OCI-LY3 (cell line): ENCODE data around the gene ARVCF.

Experiments
- EZH2phosphoT487 ChIP-seq: fragments of 200-600 bp; shearing (Covaris generic); IDR thresholded peaks from 2 replicates; pipeline ENCODE4 v1.6.1; 2018; ENCODE audit warnings: antibody characterized with exemption, mixed run types, low read depth
- TF ChIP-seq, protein P1 (sequence below): fragments of 200-600, 300-600 bp; sonication (generic); IDR thresholded peaks from 2 replicates; pipeline ENCODE4 v1.5.1; 2014; ENCODE audit warnings: antibody characterized with exemption, low read length, low read depth

DNA sequence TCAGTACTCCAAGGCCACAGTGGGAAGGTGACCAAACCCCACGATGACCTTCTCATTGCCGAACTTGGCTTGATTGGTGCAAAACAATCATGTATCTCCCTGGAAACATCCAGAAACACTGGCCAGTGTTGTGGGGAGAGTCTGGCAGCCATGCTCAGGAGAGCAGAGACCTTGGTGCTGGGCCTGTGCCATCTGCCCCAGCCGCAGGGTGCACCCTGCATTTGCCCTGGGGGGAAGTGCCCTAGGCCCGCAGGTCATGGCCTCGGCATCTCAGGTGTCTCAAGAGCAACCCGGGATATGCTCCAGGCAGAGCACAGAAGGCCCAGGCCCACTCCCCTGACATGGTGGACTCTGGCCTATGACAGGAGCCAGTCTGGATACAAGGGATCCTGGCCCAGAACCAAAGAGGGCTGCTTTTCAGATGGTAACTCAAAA lies 23.7 kb downstream of the ARVCF start:
- TF ChIP-seq, protein P1, sequence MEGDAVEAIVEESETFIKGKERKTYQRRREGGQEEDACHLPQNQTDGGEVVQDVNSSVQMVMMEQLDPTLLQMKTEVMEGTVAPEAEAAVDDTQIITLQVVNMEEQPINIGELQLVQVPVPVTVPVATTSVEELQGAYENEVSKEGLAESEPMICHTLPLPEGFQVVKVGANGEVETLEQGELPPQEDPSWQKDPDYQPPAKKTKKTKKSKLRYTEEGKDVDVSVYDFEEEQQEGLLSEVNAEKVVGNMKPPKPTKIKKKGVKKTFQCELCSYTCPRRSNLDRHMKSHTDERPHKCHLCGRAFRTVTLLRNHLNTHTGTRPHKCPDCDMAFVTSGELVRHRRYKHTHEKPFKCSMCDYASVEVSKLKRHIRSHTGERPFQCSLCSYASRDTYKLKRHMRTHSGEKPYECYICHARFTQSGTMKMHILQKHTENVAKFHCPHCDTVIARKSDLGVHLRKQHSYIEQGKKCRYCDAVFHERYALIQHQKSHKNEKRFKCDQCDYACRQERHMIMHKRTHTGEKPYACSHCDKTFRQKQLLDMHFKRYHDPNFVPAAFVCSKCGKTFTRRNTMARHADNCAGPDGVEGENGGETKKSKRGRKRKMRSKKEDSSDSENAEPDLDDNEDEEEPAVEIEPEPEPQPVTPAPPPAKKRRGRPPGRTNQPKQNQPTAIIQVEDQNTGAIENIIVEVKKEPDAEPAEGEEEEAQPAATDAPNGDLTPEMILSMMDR: no peak
- no peak for TF ChIP-seq EZH2phosphoT487
